Neural cell (in vitro differentiated cells): ENCODE results near the gene SLC6A1. TPM values are rescaled to one million over a fixed set of nuclear protein-coding genes. Genes with fewer than 3 reads are reported as not detected.

Source experiments
- H2AFZ ChIP-seq: fragments of 200-600, 300-800 bp; sonication (generic), shearing (Covaris generic); 2 replicates; pipeline ENCODE4 v1.6.0; 2014; ENCODE audit warnings: low read depth, mild to moderate bottlenecking, antibody characterized with exemption, low read length, moderate library complexity
- H3F3A ChIP-seq: fragments of 200-600 bp; shearing (Covaris generic); 2 replicates; pipeline ENCODE4 v1.6.1; 2016; ENCODE audit warnings: mild to moderate bottlenecking, moderate library complexity, mixed read lengths, antibody characterized with exemption, low read length; ENCODE audit not compliant: insufficient read depth, poor library complexity, severe bottlenecking
- H3K27ac ChIP-seq: fragments of 200-600, 300-800 bp; sonication (generic), shearing (Covaris generic); 2 replicates; pipeline ENCODE4 v1.5.1; 2014; ENCODE audit warnings: mild to moderate bottlenecking, low read length, moderate library complexity
- H3K27me3 ChIP-seq: fragments of 300-800, 200-600 bp; sonication (generic), shearing (Covaris generic); 2 replicates; pipeline ENCODE4 v1.6.0; 2014; ENCODE audit warnings: mild to moderate bottlenecking, low read depth, low read length, moderate library complexity; ENCODE audit not compliant: insufficient read depth
- H3K36me3 ChIP-seq: fragments of 300-800, 200-600 bp; sonication (generic), shearing (Covaris generic); 2 replicates; pipeline ENCODE4 v1.5.1; 2014; ENCODE audit warnings: mild to moderate bottlenecking, antibody characterized with exemption, low read length, moderate library complexity; ENCODE audit not compliant: insufficient read depth
- H3K4me2 ChIP-seq: fragments of 300-800, 200-600 bp; sonication (generic), shearing (Covaris generic); 2 replicates; pipeline ENCODE4 v1.6.0; 2014; ENCODE audit warnings: mild to moderate bottlenecking, low read length
- H3K4me3 ChIP-seq: fragments of 300-800, 200-600 bp; sonication (generic), shearing (Covaris generic); 2 replicates; pipeline ENCODE4 v1.5.1; 2014; ENCODE audit warnings: mild to moderate bottlenecking, low read length, moderate library complexity
- H3K79me2 ChIP-seq: fragments of 200-600 bp; shearing (Covaris generic); replicated peaks from 2 replicates; pipeline ENCODE4 v1.6.0; 2014; ENCODE audit warnings: mild to moderate bottlenecking, low read length, moderate library complexity; ENCODE audit not compliant: insufficient read depth
- H3K9ac ChIP-seq: fragments of 300-800, 200-600 bp; sonication (generic), shearing (Covaris generic); 2 replicates; pipeline ENCODE4 v1.6.1; 2016; ENCODE audit warnings: mild to moderate bottlenecking, low read length, mixed read lengths
- H3K9me2 ChIP-seq: fragments of 200-600 bp; shearing (Covaris generic); 2 replicates; pipeline ENCODE4 v1.6.1; 2016; ENCODE audit warnings: mild to moderate bottlenecking, low read length, mixed read lengths; ENCODE audit not compliant: insufficient read depth
- H3K9me3 ChIP-seq: fragments of 200-600, 300-800 bp; sonication (generic), shearing (Covaris generic); 2 replicates; pipeline ENCODE4 v1.6.1; 2016; ENCODE audit warnings: mild to moderate bottlenecking, mixed run types, low read length, moderate library complexity, mixed read lengths
- H4K20me1 ChIP-seq: fragments of 200-600 bp; shearing (Covaris generic); 2 replicates; pipeline ENCODE4 v1.6.1; 2016; ENCODE audit warnings: mild to moderate bottlenecking, mixed run types; ENCODE audit not compliant: insufficient read depth
- CTCF ChIP-seq: fragments of 450-650 bp; IDR thresholded peaks from 2 replicates; pipeline ENCODE4 v1.5.1; 2014; ENCODE audit warnings: antibody characterized with exemption, mild to moderate bottlenecking, moderate library complexity; ENCODE audit not compliant: poor library complexity, severe bottlenecking
- EP300 ChIP-seq: fragments of 450-650 bp; conservative IDR thresholded peaks from 2 replicates; pipeline ENCODE4 v1.6.1; 2014; ENCODE audit warnings: antibody characterized with exemption, mild to moderate bottlenecking, moderate library complexity; ENCODE audit not compliant: poor library complexity, severe bottlenecking
- EZH2 ChIP-seq: fragments of 200-600, 300-800 bp; shearing (Covaris generic), sonication (generic); IDR thresholded peaks from 2 replicates; pipeline ENCODE4 v1.6.1; 2014; ENCODE audit warnings: antibody characterized with exemption, low read length, borderline replicate concordance, mild to moderate bottlenecking; ENCODE audit not compliant: insufficient read depth, poor library complexity, severe bottlenecking
- MXI1 ChIP-seq: fragments of 450-650 bp; conservative IDR thresholded peaks from 2 replicates; pipeline ENCODE4 v1.6.1; 2014; ENCODE audit warnings: antibody characterized with exemption, mild to moderate bottlenecking; ENCODE audit not compliant: poor library complexity, severe bottlenecking
- POLR2AphosphoS5 ChIP-seq: IDR thresholded peaks from 2 replicates; pipeline ENCODE4 v1.6.1; 2012
- RAD21 ChIP-seq: fragments of 450-650 bp; conservative IDR thresholded peaks from 2 replicates; pipeline ENCODE4 v1.6.1; 2014; ENCODE audit warnings: antibody characterized with exemption, mild to moderate bottlenecking, moderate library complexity
- REST ChIP-seq: IDR thresholded peaks from 2 replicates; pipeline ENCODE4 v1.6.1; 2012; ENCODE audit warnings: borderline replicate concordance
- SMC3 ChIP-seq: fragments of 450-650 bp; conservative IDR thresholded peaks from 2 replicates; pipeline ENCODE4 v1.6.1; 2014; ENCODE audit warnings: antibody characterized with exemption, mild to moderate bottlenecking, moderate library complexity; ENCODE audit not compliant: poor library complexity
- TAF1 ChIP-seq: IDR thresholded peaks from 2 replicates; pipeline ENCODE4 v1.6.1; 2012; ENCODE audit warnings: low read depth
- polyA plus RNA-seq: library from polyadenylated mRNA; depleted of rRNA; stranded (reverse); fragments of >200 nt; gene quantifications from 2 replicates; pipeline ENCODE4 v1.2.3, GENCODE V29; 2014

The SLC6A1 gene
- polyA plus RNA-seq, 1 donor from 2014 or later, result 43.2 TPM

- Histone ChIP-seq H3K27me3 (no peaks in the 10 kb centered on the region), H3K9me3 (no peaks in the 10 kb centered on the region), H4K20me1 (no peaks in the 10 kb centered on the region), H3K79me2 (no peaks in the 10 kb centered on the region), H3K36me3 (no peaks in the 10 kb centered on the region), H3F3A (no peaks in the 10 kb centered on the region), H3K9me2 (no peaks in the 10 kb centered on the region), H2AFZ (no peak overlapping the region), H3K27ac (no peak overlapping the region), H3K9ac (no peak overlapping the region), H3K4me3 (no peak overlapping the region), H3K4me2 (no peak overlapping the region)
- TF ChIP-seq MXI1 (no peak), POLR2AphosphoS5 (no peak), SMC3 (no peak), REST (no peak), RAD21 (no peak), EP300 (no peak), CTCF (no peak), TAF1 (no peak), EZH2 (no peak)
Observed at GRCh38 chr3:10974746-10975375, 17.7 kb upstream of the SLC6A1 start.

GRCh38 chr3:10975695-10976234 is 16.8 kb upstream of the SLC6A1 start:
- no peak overlapping the region for H3K4me2 ChIP-seq
- H3K4me3 ChIP-seq, result no peak overlapping the region
- H3K9me2 ChIP-seq, result no peaks in the 10 kb centered on the region
- H3K9ac ChIP-seq, result no peak overlapping the region
- no peak overlapping the region for H2AFZ ChIP-seq
- no peaks in the 10 kb centered on the region for H4K20me1 ChIP-seq
- H3K9me3 ChIP-seq, result no peaks in the 10 kb centered on the region
- no peaks in the 10 kb centered on the region for H3F3A ChIP-seq
- H3K79me2 ChIP-seq, result no peaks in the 10 kb centered on the region
- TF ChIP-seq MXI1 (no peak), REST (no peak), TAF1 (no peak), EZH2 (no peak), EP300 (no peak), CTCF (no peak), SMC3 (no peak), POLR2AphosphoS5 (no peak), RAD21 (no peak)
- H3K36me3 ChIP-seq, result no peaks in the 10 kb centered on the region
- H3K27ac ChIP-seq, result no peak overlapping the region
- H3K27me3 ChIP-seq, result no peaks in the 10 kb centered on the region
